Measurements from ENCODE around the gene NEK11.

DNA sequence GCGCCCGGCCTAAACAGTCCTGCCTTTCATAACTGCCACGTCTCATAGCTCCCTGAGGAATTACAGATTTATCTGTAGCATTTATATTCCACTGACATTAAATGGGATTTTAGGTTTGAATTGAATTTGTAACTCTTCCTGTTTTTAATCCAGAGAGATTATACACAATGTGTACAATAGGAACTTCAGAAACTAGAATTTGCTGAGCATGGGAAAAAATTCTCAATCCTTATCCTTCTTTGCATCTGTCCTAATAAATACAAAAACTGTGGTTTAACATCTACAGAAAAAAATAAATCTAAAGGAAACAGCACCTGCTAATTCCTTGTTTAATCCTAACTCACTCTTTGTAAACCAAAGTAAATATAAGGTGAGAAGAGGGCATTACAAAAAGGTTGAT is 2.2 kb downstream of the NEK11 start:
- TF ChIP-seq, protein P1, sequence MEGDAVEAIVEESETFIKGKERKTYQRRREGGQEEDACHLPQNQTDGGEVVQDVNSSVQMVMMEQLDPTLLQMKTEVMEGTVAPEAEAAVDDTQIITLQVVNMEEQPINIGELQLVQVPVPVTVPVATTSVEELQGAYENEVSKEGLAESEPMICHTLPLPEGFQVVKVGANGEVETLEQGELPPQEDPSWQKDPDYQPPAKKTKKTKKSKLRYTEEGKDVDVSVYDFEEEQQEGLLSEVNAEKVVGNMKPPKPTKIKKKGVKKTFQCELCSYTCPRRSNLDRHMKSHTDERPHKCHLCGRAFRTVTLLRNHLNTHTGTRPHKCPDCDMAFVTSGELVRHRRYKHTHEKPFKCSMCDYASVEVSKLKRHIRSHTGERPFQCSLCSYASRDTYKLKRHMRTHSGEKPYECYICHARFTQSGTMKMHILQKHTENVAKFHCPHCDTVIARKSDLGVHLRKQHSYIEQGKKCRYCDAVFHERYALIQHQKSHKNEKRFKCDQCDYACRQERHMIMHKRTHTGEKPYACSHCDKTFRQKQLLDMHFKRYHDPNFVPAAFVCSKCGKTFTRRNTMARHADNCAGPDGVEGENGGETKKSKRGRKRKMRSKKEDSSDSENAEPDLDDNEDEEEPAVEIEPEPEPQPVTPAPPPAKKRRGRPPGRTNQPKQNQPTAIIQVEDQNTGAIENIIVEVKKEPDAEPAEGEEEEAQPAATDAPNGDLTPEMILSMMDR (IDR thresholded peaks at IDR 0.05): no peak
- no peak for TF ChIP-seq POLR2A (IDR thresholded peaks at IDR 0.05)
